Kidney (tissue), 14 donors: ENCODE results near the gene TMEM94. TPM values are rescaled to one million over a fixed set of nuclear protein-coding genes. Genes with fewer than 3 reads are reported as not detected.

Experiments
- DNase-seq, 5 donors: peaks; one replicate each; pipeline ENCODE4 v3.0.0-alpha.2; 2013 to 2020
- FAIRE-seq: peaks from 2 replicates; lab custom pipeline; 2012; peaks lifted over from hg19 to GRCh38; lab: Jason Lieb, UNC
- H3K27ac ChIP-seq, 2 donors: one replicate each; pipeline ENCODE4 v1.7.0; 2013; ENCODE audit warnings: low read depth in 2 of 2, low read length in 2 of 2, inconsistent platforms in 1 of 2
- H3K27me3 ChIP-seq: one replicate; pipeline ENCODE4 v1.7.1; 2013; ENCODE audit warnings: low read length, inconsistent platforms; ENCODE audit not compliant: control insufficient read depth, insufficient read depth
- H3K36me3 ChIP-seq, 3 donors: one replicate each; pipeline versions ENCODE4 v1.7.0 to v1.7.1; 2013; ENCODE audit warnings: low read length in 3 of 3, control low read depth in 1 of 3, inconsistent platforms in 1 of 3; ENCODE audit not compliant: insufficient read depth in 3 of 3, control insufficient read depth in 2 of 3
- H3K4me1 ChIP-seq, 3 donors: one replicate each; pipeline versions ENCODE4 v1.7.0 to v1.7.1; 2013; ENCODE audit warnings: low read length in 3 of 3, inconsistent platforms in 1 of 3, low read depth in 1 of 3; ENCODE audit not compliant: control insufficient read depth in 2 of 3, insufficient read depth in 2 of 3
- H3K4me3 ChIP-seq, 3 donors: one replicate each; pipeline versions ENCODE4 v1.7.0 to v1.8.1; 2013; ENCODE audit warnings: low read length in 3 of 3, control low read depth in 1 of 3, inconsistent platforms in 1 of 3
- H3K9ac ChIP-seq, 3 donors: one replicate each; pipeline versions ENCODE4 v1.7.0 to v1.7.1; 2013; ENCODE audit warnings: low read length in 3 of 3, control low read depth in 1 of 3, inconsistent platforms in 1 of 3
- H3K9me3 ChIP-seq, 3 donors: one replicate each; pipeline versions ENCODE4 v1.7.0 to v1.7.1; 2013; ENCODE audit warnings: low read length in 3 of 3, control low read depth in 1 of 3, inconsistent platforms in 1 of 3; ENCODE audit not compliant: control insufficient read depth in 2 of 3, insufficient read depth in 1 of 3
- intact Hi-C: fragments of 100-400 bp; cut with DNase I; formaldehyde crosslinking; loops from one replicate; pipeline ENCODE4 v1.11.1; 2022
- polyA plus RNA-seq: library from polyadenylated mRNA; stranded (reverse); fragments of 350-450 nt; fragmentation: Illumina TruSeq; extraction: RNeasy Lipid Tissue Mini Kit (QIAGEN cat#74804); gene quantifications from one replicate; pipeline ENCODE4 v1.2.3, GENCODE V29; 2014; ENCODE audit warnings: low read depth, low replicate concordance; ENCODE audit not compliant: insufficient read depth
- total RNA-seq: library from RNA; stranded (reverse); fragmentation: NEBNext Ultra II Directional; extraction: Animal tissue kit (Norgen Biotek cat#: 25700); gene quantifications from one replicate; pipeline ENCODE4 v1.2.1, GENCODE V29; 2021
- TF ChIP-seq, protein P1 (sequence below): IDR thresholded peaks from 3 replicates; pipeline ENCODE4 v1.5.1; 2012; ENCODE audit warnings: mild to moderate bottlenecking, moderate library complexity, borderline replicate concordance; ENCODE audit not compliant: insufficient read depth; ENCODE audit errors: extremely low read depth
- donor health status: control.
- donor health status: control.
- donor health status: control.
- donor health status: control.
- donor health status: control.
- donor health status: DM: yes; HTN: yes; CAD: no.
- donor health status: Normal renal cell carcinoma (clear cell type).

TMEM94 gene
- total and polyA plus RNA-seq, 2 donors from 2014 or later = 49.6 to 82.6 TPM

DNA sequence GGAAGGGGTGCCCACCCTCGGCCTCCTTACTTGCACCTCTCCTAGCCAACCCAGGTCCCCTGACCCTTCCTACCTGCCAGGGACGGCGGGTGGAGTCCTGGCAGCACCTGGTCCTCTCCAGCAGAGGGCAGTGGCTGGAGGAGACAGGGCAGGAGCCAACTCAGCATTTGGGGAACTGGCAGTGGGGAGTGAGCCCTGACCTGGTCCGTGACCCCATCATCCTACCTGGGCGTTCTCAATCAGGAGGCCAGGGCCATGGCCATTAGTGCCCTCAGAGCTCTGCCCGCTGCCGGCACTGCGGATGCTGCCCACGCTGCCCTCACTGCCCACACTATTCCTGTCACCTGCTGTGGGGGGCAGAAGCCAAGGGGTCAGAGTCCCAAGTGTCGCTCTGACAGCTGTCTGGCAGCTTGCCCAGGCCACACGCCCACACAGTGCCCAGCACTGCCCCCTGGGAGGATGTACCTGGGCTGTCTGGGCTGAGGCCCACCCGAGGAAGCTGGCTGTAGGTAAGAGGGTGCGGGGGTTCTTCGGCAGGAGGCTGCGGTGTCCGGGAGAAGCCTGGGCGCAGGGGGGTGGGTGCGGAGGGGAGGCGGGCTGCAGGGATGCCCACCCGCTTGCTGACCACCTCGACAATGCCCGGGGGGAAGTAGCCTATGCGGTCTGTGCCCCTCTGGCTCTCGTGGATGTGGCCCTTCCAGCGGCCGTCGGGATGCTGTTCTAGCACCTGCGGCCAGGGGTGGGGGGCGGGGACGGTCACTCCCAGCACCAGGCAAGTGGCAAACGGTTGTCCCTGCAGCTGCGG lies 48.1 kb downstream of the TMEM94 start:
- DNase-seq (no peak), FAIRE-seq (no peak)
- Histone ChIP-seq H3K4me3 (no peak overlapping the region), H3K9me3 (no peaks in the 10 kb centered on the region), H3K9ac (no peak overlapping the region), H3K27ac (peak overlapping the region in 1 of 2 donors; percentile 41), H3K27me3 (no peaks in the 10 kb centered on the region), H3K36me3 (peaks cover 0 to 46% (median 5%) of the 10 kb centered on the region in 3 donors), H3K4me1 (peaks cover 0 to 37% (median 15%) of the 10 kb centered on the region in 3 donors)
- TF ChIP-seq, protein P1, sequence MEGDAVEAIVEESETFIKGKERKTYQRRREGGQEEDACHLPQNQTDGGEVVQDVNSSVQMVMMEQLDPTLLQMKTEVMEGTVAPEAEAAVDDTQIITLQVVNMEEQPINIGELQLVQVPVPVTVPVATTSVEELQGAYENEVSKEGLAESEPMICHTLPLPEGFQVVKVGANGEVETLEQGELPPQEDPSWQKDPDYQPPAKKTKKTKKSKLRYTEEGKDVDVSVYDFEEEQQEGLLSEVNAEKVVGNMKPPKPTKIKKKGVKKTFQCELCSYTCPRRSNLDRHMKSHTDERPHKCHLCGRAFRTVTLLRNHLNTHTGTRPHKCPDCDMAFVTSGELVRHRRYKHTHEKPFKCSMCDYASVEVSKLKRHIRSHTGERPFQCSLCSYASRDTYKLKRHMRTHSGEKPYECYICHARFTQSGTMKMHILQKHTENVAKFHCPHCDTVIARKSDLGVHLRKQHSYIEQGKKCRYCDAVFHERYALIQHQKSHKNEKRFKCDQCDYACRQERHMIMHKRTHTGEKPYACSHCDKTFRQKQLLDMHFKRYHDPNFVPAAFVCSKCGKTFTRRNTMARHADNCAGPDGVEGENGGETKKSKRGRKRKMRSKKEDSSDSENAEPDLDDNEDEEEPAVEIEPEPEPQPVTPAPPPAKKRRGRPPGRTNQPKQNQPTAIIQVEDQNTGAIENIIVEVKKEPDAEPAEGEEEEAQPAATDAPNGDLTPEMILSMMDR = peak; percentile 43
- intact Hi-C loops = loop anchor here (10.0 kb wide), 1 partner anchor 80 kb away; no protein-coding TSS in a partner anchor

DNA sequence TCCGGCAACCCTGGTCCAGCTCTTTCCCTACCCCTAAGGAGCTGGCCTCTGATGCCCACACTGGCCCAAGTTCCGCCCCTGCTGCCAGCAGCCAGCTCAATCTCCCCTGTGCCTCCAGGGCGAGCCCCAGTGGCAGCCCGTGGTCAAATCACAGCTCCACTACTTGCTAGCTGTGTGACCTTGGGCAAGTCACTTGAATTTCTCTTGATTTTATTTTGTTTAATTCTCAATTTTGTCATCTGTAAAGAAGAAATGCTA lies 48.6 kb downstream of the TMEM94 start:
- FAIRE-seq (no peak), DNase-seq (peak in 1 of 5 donors; percentile 42)
- Histone ChIP-seq H3K4me3 (no peak overlapping the region), H3K27ac (no peak overlapping the region), H3K4me1 (peaks cover 0 to 38% (median 17%) of the 10 kb centered on the region in 3 donors), H3K9me3 (no peaks in the 10 kb centered on the region), H3K36me3 (peaks cover 0 to 40% (median 5%) of the 10 kb centered on the region in 3 donors), H3K9ac (no peak overlapping the region), H3K27me3 (no peaks in the 10 kb centered on the region)
- TF ChIP-seq, protein P1 = no peak
- intact Hi-C loops = loop anchor here (10.0 kb wide), 1 partner anchor 80 kb away; no protein-coding TSS in a partner anchor

DNA sequence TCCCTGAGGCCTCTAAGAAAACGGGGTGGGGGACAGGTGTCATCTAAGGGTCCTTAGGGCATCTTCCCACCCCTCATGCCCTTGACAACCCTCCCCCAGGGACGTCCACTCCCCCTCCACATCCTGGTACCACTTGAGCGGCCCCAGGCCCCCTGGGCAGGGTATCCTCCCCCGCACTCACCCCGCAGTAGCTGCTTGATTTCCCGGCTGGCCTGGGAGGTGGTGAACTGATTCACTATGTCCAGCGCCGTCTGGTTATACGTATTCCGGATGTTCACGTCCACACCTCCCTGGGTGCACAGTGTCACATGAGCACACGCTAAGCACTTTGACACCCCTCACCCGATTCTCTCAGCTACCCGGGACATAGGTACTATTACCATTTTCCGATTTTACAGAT lies 49.2 kb downstream of the TMEM94 start:
- no peaks in the 10 kb centered on the region for H3K9me3 ChIP-seq
- intact Hi-C loops = loop anchor here (10.0 kb wide), 1 partner anchor 81 kb away; no protein-coding TSS in a partner anchor
- H3K4me3 ChIP-seq = no peak overlapping the region
- H3K9ac ChIP-seq = no peak overlapping the region
- H3K4me1 ChIP-seq = peaks cover 0 to 35% (median 17%) of the 10 kb centered on the region in 3 donors
- FAIRE-seq = no peak
- peaks cover 0 to 35% (median 5%) of the 10 kb centered on the region in 3 donors for H3K36me3 ChIP-seq
- DNase-seq = peak in 1 of 5 donors; percentile 38
- peak overlapping the region in 1 of 2 donors; percentile 18 for H3K27ac ChIP-seq
- no peaks in the 10 kb centered on the region for H3K27me3 ChIP-seq
- TF ChIP-seq, protein P1 = no peak
